Embryonic facial prominence (tissue), 1 donor: ENCODE data around the gene UBE2L6.
A peak's percentile ranks its signal among the peaks of the same experiment; 100 is the strongest.

ENCODE experiments used
- DNase-seq: peaks from one replicate; pipeline ENCODE4 v3.0.0-alpha.2; 2016; ENCODE audit errors: extremely low spot score

Gene UBE2L6

DNA sequence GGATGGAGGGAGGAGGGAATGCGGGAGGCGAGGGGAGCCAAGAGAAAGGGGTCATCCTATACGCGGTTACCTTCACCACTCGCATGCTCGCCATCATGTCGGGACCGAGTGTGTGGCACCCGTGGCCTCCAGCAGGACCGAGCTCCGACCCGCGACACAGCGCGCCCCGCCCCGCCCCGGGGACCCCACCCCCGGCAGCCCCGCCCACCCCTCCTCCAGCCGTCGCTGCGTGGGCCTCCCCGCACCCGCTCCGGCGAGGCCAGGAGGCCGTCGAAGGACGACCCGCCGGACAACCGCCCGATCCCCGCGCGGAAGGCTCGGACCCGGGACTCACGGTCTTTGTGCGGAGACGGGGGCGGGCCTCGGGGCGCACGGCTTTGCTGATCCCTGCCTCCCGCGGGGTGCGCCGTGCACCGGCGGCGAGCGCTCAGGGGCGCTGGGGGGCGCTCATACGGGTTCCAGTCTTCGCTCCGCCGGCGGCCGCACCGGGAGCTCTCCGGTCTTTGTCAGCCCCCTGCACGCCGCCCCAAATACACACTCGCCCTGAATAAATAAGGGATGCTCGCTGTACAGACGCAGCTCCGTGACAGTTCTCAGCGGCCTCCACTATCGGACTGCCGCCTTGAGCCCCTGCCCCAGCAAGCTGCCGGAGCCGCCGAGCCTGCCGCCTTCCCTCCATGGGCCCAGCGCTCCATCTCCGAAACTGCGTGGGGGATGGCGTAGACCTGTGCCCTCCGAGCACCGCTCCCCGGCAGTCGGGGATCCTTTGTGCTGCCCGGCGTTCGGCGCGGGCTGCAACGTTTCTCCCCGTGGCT is at the start of gene UBE2L6:
Gene UBE2L6 (minus strand): TSS at position 158 of the 815 bp plus-strand sequence. CDS start 61 bp downstream, at position 97.
- DNase-seq: no peak

DNA sequence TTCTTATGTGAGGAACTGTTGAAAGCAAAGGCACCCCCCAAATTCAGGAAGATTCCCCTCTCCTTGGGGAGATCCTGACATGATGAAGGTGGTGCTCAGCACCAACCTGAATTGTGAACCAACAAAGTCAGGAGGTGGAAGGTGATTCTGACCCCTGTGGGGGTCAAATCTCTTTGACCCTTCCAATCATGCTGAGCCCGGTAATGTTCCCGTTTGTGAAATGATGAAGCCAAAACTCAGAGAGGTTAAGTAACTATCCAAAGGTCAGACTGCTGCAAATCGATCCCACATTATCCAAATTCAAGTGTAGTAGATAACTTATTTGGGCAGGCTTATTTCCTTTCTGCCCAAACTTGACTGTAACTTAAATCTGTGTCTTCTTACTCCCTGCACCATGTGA is 49.1 kb upstream of the UBE2L6 start:
- no peak for DNase-seq

DNA sequence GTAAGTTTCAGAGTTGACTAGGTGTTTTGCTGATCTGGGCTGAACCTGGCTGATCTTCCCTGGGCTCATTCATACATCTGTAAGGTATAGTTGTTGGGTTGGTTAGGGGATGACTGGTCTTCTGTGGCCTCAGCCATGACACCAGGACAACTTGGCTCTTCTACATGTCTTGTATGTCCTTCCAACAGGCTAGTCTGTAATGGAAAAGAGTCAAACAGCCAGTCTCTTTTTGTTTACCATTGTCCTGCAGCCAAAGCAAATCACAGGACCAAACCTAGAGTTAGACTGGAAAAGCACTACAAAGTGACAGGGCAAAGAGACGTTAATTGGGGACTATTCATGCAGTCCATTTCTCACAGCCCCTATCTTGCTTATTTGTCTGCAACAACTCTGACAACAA is 47.8 kb upstream of the UBE2L6 start:
- DNase-seq: no peak

DNA sequence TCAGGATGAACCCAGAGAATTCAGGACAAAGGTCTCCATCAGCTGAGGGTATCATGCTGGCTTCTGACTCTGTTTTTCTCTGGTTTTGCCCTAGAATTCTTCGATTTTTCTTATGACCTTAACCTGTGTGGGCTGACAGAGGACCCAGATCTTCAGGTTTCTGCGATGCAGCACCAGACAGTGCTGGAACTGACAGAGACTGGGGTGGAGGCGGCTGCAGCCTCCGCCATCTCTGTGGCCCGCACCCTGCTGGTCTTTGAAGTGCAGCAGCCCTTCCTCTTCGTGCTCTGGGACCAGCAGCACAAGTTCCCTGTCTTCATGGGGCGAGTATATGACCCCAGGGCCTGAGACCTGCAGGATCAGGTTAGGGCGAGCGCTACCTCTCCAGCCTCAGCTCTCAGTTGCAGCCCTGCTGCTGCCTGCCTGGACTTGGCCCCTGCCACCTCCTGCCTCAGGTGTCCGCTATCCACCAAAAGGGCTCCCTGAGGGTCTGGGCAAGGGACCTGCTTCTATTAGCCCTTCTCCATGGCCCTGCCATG is 46.8 kb upstream of the UBE2L6 start:
- DNase-seq: no peak

DNA sequence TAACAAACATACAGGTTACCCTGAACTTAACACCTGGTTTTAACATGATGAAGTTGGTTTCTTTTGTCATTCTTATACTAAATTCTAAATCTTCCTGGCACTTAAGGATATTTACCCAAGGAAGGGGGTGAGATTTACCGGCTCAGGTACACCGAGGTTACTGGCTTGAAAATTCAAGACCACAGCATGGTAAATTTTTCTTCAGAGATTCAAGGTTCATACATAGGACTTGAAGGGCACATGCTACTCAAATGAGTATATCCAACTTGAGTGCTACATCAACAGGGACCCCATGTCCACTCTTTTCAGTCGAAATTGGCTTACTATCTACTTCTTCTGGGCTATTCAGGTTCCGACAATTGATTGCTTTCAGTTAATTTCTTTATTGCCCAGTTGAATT is 42.7 kb upstream of the UBE2L6 start:
- DNase-seq: no peak

DNA sequence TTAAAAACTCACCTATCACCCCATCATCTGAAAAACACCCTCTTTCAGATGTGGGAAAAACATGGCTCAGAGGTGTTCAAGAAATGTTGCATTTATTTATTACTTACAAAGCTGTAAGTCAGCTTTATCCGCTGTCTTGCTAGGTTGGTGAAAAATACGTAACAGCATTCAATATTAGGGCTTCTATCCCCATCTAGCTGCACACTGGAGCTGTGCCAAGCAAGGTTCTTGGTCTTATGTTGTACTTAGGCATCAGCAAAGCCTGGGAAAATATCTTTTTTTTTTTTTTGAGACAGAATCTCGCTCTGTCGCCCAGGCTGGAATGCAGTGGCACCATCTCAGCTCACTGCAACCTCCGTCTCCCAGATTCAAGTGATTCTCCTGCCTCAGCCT is 37.6 kb upstream of the UBE2L6 start:
- DNase-seq: no peak

DNA sequence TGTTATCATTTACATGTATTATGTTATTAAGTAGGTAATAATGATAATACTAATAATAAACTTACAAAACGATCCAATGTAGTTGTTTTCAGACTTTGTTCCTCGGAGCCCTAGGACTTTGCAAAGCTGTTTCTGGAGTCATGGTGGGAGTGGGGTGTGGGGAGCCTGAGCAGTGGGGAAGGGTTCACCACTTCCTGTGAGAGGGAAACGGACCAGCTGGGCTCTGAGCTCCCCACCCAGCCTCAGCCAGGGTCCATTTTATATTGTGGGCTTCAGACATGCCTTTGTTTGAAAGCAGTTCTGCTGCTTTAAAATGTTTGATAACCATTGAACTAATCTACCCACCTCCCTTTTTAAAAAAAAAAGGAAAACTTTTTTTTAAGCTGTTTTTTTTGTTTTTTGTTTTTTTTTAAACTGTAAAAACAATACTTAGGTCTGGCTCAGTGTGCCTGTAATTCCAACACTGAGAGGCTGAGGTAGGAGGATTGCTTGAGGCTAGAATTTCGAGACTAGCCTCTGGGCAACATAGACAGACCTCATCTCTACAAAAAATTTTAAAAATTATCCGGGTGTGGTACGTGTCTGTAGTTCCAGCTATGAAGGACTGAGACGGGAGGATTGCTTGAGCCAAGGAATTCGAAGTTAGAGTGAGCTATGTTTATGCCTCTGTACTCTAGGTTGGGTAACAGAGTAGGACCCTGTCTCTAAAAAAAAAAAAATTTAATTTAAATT is 37.0 kb upstream of the UBE2L6 start:
- DNase-seq: no peak

DNA sequence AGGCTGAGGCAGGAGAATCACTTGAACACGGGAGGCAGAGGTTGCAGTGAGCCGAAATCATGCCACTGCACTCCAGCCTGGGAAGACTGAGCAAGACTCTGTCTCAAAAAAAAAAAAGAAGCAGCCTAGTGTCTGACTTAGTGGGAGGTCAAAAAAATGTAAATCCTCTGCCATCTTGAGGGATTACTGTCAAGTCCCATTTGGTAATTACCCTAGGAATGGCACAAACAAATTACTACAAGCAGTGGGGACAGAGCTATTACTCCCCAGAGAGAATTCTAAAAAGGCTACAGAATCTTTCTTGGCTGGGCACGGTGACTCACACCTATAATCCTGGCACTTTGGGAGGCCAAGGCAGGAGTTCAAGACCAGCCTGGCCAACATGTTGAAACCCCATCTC is 33.8 kb upstream of the UBE2L6 start:
- DNase-seq: no peak

DNA sequence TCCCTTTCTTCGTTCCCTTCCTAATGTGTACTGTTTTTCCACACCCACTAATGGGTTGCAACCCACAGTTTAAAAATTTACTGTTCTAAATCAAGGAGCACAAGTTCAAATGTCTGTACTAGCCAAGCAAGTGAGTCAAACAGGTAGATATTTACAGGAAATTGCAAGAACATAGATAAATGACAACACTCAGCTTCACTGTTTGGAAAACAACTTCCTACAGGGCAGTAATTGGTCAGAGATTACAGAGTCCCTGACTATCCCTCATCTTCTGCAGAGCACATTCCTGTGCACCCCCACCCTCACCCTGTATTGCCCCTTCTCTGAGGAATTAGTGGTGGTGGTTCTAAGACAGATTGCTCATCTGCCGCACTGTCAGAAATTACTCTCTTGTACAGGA is 31.9 kb upstream of the UBE2L6 start:
- DNase-seq: no peak

DNA sequence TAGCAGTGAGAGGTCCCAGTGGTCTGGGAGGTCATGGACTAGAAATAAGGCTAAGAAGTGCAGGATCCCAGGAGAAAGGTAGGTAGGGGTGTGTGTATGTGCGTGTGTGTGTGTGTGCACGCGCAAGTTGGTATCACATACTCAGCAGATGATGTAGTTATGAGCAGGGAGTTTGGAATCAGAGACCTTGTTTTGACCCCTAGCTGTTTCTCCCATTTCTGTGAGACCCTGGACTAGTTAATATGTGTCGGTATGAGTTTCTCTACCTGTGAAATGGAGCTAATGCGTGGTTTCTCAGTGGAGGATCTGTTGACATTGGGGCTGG is 31.3 kb upstream of the UBE2L6 start:
- no peak for DNase-seq

DNA sequence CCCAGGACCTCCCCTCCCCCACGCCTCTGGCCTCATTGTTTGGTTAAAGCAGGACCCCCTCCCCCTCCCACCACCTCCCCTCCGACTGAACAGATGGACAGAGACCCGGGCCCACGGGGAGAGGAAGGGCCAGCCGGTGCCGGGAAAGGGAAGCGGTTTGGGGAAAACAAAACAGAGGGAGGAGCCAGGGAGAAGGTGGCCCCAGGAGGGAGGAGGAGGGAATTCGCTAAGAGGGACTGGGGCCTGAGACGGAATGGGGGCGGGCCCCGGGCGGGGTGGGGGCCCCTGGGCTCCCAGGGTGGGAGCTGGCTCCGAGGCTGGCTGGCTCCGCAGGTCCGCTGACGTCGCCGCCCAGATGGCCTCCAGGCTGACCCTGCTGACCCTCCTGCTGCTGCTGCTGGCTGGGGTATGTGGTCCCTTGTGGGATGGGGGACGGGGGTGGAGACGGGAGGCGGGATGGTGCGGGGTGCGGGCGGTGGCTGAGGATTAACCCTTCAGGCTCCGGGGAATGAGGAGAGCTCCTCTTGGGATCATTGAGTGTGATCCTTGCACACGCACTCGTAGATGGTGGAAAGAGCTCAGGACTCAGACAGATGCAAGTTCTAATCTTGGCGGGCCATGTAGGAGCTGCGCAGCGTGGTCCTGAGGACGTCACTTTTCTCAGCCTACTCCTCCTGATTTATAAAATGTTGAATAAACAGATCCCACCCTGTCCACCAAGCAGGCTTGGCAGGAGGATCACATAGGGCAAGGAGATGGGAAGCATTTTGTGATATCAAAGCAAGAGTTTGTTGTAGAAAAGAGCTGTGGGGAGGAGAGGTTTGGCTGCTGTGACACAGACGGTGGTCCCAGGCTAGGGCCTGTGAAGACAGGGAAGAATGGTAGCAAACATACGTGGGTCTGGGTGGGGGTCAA is 30.7 kb upstream of the UBE2L6 start:
- peak; percentile 69 for DNase-seq

DNA sequence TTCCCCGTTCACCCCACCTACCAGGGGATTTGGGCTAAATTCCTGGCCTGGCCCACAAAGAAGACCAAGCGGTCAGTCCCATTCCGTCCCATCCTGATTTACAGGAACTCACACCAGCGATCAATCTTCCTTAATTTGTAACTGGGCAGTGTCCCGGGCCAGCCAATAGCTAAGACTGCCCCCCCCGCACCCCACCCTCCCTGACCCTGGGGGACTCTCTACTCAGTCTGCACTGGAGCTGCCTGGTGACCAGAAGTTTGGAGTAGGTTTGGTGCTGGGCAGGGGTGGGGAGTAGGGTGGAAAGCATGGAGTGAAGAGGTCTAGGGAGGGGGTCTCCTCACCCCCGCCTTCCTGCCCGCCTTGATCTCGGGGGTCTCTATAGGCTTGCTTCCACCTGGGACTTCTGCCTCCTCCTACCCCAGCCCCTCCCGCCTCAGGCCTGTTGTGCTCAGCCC is 30.0 kb upstream of the UBE2L6 start, which contains the start of gene SERPING1:
Gene SERPING1 (plus strand): TSS at position 225 of the 455 bp plus-strand sequence. CDS start 586 bp downstream, outside the sequence.
- no peak for DNase-seq

DNA sequence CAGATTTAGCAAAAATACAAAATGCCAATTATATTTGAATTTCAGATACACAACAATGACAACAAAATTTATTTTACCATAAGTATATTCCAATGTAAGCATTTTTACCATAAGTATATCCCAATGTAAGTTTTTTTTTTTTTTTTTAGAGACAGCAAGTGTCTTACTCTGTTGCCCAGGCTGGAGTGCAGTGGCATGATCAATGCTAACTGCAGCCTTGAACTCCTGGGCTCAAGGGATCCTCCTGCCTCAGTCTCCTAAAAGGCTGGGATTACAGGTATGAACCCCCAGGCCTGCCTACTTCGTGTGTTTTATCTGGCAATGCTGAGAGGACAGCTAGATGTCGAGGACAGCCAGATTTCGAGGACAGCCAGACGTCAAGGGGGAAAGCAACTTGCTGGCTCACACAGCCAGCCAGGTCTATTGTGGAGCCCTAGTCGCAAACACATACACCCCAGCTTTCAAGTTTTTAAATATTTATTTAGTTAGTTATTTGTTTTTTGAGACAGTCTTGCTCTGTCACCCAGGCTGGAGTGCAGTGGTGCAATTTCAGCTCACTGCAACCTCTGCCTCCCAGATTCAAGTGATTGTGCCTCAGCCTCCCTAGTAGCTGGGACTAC is 28.9 kb upstream of the UBE2L6 start:
- DNase-seq: no peak

DNA sequence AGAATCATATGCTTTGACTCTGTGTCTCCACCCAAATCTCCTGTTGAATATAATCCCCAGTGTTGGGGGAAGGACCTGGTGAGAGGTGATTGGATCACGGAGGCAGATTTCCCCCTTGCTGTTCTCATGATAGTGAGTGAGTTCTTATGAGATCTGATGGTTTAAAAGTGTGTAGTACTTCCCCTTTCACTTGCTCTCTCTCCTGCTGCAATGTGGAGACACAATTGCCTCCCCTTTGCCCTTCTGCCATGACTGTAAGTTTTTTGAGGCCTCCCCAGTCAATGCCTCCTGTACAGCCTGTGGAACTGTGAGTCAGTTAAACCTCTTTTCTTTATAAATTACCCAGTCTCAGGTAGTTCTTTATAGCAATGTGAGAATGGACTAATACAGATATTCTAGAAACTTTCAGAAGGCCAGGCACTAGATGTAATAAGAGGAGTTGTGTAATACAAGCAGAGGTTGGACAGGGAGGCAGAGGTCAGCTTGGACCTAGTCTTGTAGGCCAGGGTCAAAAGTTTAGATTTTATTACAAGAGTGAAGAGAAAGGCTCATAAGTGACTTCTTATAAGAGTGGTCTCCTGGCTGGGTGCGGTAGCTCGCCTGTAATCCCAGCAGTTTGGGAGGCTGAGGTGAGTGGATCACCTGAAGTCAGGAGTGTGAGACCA is 20.7 kb upstream of the UBE2L6 start:
- no peak for DNase-seq

DNA sequence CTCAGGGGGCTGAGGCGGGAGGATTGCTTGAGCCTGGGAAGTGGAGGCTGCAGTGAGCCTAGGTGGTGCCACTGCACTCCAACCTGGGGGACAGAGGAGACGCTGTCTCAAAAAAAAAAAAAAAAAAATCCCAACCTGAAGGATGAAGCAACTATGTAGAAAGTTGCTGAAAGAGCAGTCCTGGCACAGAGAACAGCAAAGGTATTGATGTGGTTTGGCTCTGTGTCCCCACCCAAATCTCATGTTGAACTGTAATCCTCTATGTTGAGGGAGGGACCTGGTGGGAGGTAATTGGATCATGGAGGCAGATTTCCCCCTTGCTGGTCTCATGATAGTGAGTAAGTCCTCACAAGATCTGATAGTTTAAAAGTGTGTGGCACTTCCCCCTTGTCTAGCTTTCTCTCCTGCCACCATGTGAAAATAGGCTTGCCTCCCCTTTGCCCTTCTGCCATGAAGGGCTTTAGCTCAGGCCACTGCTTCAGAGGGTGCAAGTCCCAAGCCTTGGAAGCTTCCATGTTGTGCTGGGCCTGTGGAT is 19.3 kb upstream of the UBE2L6 start:
- DNase-seq: no peak

DNA sequence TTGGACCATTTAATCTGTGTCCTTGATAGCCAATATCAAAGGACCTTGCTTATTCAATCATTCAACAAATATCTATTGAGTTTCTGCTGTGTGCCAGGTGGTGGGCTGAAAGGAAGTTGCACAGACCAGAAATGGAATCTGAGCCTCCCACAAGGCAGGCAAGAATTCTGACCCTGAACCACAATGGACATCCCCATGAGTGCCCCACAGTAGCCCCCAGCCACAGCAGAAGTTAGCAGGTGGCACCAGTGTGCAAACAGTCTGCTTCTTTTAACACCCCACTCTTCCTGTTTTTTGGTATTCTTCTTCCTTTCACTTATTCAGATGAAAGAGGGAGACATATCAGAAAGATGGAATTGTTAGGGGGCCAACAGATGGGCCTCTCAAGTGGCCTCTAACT is 17.8 kb upstream of the UBE2L6 start:
- no peak for DNase-seq

DNA sequence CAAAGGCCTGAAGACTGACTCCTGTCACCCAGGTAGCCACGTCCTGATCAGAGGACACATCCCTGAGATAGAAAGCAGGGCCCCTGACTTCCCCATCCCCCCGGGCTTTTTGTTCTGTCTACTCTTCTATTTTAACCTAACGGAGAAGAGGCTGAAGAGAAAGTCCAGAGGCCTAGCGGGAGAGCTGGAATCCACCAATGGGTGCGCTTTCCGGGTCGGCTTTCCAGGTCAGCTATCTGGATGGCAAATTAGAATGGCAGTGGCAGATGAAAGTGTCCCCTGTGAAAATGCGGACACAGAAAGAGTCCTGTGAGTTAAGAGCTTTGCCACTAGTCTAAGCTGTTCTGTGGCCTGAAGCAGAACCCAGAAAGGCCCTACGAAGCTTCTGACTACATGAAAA is 16.9 kb upstream of the UBE2L6 start:
- no peak for DNase-seq

DNA sequence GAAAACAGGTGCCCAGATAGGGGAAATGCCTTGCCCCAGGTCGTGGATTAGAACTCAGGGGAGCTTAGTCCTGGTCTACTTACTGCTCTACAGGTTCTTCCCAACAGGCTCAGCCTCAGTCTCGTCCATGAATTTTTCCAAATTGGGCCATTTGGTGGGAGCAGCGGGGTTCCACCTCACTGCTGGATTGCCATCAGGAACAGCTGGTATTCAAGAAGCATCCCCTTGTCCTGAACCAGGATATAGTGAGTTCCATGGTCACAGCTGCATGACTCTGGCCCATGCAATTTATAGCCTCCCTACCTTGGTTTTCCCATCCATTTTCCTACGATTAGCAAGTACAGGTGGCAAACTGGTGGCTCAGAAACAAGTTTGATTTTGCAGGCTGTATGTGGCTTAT is 6.6 kb upstream of the UBE2L6 start:
- no peak for DNase-seq

DNA sequence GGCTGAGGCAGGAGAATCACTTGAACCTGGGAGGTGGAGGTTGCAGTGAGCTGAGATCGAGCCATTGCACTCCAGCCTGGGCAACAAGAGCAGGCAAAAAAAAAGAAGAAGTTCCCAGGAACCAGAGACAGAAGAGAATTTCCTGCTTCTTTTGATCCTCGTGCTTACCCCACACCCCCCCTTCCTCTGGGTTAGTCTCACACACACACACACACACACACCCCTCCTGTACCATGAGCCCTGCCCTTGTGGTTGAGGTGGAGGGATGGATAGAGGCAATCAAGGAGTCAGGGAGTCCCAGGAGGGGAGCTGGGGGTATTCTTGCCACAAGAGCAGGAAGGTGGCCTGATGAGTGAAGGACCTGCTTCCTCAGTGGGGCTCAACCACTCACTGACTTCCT is 4.1 kb upstream of the UBE2L6 start:
- DNase-seq: no peak

DNA sequence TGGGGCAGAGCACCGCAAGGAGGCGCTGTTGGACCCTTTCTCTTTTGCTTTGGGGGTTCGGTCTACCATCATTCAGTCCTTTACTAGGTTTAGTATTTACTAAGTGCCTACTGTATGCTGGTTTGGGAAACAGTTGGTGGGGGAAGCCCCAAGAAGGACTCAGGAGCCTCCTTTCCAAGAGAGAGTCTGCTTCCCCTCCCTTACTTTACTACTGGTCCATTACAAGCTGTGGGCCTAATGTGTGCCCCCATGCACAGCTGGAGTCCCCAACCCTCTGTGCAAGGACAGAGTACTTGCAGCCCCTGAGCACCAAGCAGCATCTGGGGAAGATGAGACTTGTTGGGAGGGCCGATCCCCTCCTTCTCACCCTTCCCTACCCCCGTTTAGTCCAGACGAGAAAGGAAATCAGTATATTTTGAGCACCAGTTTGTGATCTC is 876 bp upstream of the UBE2L6 start:
- no peak for DNase-seq
